NOMO-1 treated with DMSO at 0.1 percent for 48 hours (cell line): ENCODE measurements around the gene HTR2C.
"Not testable (repeated sequence)": the region's sequence is repeated elsewhere in the genome, so short reads cannot be mapped to it uniquely, and the experiment has no call there.

ENCODE experiments used
- DNase-seq: peaks from one replicate; lab custom pipeline; 2025; ENCODE audit not compliant: unreplicated experiment; lab: John Stamatoyannopoulos, UW

Gene HTR2C

DNA sequence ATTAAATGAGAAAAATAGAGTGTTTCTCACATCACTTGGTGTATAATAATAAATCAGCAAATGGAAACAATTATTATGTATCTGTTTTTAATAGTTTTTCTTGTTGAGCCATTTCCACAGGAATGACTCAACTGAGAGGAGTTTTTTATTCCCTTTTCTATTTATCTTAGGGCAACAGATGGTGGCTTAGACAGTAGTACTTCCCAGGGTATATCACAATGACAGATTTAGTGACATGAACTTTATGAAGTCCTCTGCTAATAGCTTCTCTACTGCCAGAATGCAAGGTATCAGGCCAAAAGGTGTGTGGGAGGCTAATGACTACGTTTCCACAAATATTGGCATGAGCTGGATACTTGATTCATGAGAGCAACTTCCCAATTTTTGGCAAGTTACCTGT is 126.7 kb downstream of the HTR2C start:
- no peak for DNase-seq

DNA sequence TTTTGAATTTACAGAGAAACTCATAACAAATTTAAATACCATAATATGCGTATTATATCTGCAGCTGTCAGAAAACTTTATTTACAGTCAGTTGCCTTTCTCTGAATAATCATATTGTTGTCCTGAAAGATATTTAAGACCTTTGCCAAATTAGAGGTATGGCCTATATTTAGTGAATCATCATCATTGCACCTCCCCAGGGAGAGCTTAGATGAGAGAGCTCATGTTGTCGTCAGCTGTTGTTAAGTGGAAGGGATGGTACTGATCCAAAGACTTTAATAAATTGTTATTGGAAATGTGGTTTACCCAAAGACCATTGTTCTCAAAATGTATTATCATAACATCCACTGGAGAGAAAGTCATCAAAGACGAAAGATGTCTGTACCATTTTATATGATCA is 128.6 kb downstream of the HTR2C start:
- no peak for DNase-seq

- DNase-seq: no peak
These were observed 131.2 kb downstream of the HTR2C start for GRCh38 chrX:114715096-114715495.

- no peak for DNase-seq
These were observed 134.0 kb downstream of the HTR2C start for GRCh38 chrX:114717921-114718320.

DNA sequence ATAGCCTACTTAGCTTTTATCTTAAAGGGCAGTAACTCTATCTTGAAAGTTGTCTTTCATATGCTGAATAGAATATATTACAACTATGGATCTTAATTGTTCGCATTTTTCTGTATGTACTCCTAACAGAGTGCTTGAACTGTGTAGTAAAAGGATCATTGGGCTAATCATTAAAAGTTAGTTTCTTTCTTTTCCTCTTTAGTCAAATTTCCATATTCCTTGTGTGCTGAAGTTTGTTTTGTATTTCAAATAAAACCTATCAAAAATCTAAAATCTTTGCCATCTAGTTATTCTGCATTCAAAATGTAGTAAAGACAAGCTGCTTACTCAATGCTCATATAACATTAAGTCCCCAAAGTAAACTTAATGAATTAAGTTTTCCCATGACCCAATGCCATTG is 182.7 kb downstream of the HTR2C start:
- DNase-seq: no peak

GRCh38 chrX:114774691-114775090 is 190.8 kb downstream of the HTR2C start:
- no peak for DNase-seq

DNA sequence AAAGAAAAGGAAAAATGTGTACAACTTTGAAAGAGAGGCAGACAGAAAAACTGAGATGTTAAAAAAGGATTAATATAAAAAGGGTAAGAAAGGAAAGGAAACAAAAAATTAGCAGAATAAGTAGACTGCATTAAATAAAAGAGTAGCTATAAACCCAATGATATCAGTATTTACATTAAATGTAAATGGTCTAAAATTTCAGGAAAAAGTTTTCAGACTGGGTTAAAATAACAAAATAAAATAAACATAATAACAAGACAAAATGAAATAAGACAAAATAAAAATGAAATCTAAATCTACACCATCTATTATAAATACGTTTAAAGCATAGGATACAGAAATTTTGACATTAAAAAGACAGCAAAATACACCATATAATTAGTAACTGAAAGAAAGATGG is 199.0 kb downstream of the HTR2C start:
- no peak for DNase-seq

DNA sequence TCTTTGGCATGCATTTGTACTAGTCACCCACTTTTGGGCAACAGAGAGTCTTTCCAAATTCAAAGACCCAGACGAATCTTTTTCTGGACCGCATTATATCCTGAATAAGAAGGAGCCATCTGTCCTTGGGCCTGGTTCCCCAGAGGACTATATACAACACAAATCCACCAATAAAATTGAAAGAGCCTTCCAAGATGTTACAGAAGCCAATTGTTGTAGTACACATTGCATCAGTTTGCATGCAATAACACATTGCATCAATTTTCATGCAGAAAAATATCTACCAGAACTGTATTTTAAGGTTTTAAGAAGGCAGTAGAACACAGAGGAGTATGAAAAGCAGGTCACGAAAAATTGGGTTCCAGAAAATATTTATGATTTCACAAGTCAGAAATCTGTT is 203.2 kb downstream of the HTR2C start:
- DNase-seq: no peak

DNA sequence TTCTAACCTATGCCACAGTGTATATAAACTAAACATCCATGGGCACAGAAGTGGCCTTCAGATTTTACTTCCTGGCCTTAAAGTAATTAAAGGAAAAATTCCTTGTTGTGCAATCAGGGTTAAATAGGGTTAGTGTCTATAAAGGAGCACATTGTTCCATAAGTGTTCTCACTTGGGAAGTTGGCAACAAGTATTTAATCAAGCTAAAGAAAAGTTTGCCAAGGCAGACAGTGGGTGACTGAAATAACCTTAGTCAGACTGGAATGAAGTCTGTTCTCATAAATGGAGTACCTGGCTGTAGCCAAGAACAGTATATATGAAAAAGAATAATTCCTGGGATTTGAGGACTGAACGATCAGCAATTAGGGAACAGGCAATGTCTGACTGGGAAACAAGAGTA is 213.6 kb downstream of the HTR2C start:
- no peak for DNase-seq

DNA sequence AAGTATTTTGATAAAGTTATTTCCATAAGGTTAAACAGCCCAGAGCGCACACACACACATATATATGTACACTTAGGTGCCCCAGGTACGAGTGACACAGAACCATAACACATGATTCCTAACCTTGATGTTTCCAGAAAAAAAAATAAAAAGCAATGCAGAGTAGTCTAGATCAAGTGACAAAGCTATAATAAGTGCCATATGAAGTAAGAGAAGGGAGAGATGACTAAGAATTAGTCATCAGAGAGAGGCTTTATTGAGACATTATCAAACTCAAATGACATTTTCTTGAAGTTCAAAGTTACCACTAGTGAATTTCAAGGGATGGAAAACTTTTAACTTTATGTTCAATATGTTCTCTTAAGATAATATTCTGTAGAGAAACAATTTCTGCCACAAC is 215.0 kb downstream of the HTR2C start:
- no peak for DNase-seq

DNA sequence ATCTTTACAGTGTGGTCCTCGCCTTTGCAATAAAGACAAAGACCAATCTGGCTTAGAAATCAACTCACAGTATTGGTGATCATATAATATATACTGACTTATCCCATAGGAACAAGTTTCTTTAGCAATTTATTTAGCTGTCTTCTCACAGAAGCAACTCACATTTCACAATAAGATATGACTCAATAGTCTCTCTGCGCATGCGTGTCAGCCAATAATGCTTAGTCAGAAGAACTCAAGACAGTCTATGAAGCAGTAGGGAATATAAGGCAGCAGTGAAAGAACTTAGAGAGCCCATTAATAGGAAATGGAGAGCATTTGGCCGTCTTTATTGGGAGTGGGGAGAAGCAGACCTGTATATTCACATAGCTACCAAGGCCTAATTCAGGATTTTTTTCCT is 216.8 kb downstream of the HTR2C start:
- DNase-seq: peak; percentile 42

DNA sequence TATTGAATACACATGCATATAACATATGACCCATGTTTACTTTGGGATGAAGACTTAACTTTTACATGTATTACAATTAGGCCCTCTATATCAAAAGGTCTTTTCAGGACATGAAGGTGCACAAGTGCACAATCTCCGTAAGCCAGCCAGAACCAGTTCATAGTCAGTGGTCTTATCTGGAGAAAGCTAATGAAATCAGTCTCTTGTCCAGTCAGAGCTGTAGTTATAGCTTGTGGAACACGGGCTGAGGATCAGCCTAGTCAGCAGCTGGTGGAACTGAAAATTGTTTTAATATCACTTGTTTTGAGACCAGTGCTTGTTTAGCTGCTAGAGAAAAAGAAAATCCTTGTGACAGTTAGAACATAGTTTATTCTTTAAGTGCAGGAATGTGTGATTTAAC is 235.6 kb downstream of the HTR2C start:
- no peak for DNase-seq

GRCh38 chrX:114841051-114841450 is 257.2 kb downstream of the HTR2C start:
- DNase-seq: no peak

DNA sequence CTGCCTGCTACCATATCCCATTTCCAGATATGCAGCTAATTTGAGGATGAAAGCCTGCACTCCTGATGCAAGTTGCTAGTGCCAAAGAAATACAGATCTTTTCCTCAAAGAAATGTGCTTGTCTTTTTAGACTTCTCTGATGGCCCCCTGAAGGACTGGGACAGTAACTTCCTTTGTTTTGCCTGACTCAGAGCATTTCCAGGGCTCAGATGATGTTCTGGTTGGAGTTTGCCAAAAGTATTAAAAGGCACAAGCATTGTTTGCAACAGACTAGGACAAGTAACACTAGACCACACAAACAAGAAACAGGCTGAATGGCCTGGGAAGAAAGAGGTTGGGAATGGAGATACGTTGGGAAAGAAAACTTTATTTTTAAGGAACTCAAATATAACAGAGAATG is 258.3 kb downstream of the HTR2C start:
- no peak for DNase-seq

DNA sequence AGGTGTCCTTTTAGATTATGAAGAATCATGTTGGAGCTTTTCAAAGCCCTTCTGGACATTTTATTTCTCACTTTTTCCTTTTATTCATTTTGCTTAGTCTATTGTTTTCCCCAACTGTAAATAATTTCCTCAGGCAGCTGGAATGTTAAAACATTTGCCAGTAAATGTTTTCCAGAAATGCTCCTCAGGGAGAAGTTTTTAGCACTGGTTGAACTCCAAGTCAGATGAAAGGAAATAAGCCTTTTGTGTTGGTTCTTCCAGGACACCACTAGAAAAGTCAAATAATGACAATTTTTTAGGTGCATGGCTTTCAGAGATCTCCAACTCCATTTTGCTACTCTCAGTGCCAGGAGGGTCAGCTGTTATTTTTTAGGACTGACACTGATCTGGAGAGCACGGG is 305.6 kb downstream of the HTR2C start:
- no peak for DNase-seq

DNA sequence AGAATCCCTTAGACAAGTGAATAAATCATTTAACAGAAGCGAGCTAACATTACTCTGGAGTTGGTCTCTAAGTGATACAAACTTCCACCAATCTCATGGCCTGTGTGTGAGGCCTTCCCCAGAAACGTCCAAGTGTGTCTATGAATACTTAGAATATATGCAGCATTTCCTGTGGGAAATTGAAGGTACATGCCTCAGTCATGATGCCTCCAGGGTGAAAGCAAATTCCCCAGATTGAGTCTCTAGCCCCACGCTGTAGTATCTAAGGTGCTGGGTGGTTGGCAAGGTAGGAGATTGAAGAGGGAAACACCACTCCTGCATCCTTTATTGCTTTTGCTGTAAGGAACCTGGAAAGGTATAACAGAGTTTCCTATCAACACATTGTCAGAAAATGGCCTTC is 319.7 kb downstream of the HTR2C start:
- no peak for DNase-seq

- no peak for DNase-seq
These were observed 321.4 kb downstream of the HTR2C start for GRCh38 chrX:114905251-114905650.

DNA sequence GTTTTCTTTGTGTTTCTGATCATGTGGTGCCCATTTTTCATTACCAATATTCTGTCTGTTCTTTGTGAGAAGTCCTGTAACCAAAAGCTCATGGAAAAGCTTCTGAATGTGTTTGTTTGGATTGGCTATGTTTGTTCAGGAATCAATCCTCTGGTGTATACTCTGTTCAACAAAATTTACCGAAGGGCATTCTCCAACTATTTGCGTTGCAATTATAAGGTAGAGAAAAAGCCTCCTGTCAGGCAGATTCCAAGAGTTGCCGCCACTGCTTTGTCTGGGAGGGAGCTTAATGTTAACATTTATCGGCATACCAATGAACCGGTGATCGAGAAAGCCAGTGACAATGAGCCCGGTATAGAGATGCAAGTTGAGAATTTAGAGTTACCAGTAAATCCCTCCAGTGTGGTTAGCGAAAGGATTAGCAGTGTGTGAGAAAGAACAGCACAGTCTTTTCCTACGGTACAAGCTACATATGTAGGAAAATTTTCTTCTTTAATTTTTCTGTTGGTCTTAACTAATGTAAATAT is 323.2 kb downstream of the HTR2C start:
- no peak for DNase-seq

DNA sequence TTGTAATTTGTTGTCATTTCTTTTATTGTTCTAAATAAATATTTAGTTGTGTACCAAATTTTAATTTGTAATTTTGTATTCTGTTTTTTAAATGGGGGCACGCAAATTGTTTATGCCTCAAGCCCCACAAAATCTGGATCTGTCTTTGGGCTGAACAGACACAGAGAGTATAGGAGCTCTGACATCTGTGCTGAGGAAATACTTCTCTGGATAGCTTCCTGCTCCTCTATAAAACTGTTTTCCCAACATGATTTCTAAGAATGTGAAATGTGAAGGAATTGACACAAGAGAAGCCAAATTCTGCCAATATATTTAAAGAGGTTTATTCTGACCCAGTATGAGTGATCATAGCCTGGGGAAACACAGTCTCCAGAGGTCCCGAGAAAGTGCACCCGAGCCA is 340.5 kb downstream of the HTR2C start:
- DNase-seq: no peak

DNA sequence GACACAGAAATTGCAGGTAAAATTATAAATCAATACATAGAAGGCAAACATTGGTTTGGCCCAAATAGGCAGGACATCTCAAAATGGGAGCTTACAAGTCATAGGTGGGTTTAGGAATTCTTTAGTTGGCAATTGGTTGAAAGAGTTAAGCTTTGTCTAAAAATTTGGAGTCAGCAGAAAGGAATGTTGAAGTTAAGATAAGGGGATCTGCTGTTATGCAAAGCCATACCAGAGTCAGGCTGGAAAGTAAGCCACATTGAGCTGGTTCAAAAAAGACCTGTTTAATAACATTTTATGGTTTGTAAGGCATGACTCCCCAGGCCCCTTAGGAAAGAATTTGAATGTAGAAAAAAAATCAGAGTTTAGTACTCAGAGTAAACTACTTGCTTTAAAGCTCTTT is 341.0 kb downstream of the HTR2C start:
- DNase-seq: no peak

- no peak for DNase-seq
These were observed 346.3 kb downstream of the HTR2C start for GRCh38 chrX:114930227-114930626.

- DNase-seq: no peak
These were observed 348.7 kb downstream of the HTR2C start for GRCh38 chrX:114932550-114932949.

DNA sequence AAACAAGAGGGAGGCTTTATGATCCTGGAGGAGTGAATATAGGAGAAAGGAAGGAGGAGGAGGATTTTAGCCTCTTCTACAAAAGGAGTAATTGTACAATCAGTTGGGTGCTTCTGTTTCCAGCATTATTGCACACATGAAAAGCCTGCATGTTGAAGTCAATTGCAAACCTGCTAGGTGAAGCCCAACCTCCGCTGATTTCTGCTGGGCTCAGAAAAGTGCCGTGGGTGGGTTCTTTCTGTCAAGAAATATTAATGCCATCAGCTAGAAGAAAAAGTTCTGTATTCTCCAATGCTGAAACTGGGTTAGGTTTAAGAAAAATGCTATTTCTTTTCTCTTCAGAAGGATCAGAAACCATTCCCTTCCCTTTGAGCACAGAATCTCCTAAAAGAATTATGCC is 349.4 kb downstream of the HTR2C start:
- not testable (repeated sequence) for DNase-seq

GRCh38 chrX:114937090-114937489 is 353.2 kb downstream of the HTR2C start:
- not testable (repeated sequence) for DNase-seq
